VCaP (cell line): ENCODE results near the gene CDK8.
A peak's percentile ranks its signal among the peaks of the same experiment; 100 is the strongest.

ENCODE experiments used
- H3K27ac ChIP-seq: fragments of 450-650 bp; 2 replicates; pipeline ENCODE4 v1.5.1; 2017
- TF ChIP-seq, protein P1 (sequence below): fragments of 450-650 bp; conservative IDR thresholded peaks from 2 replicates; pipeline ENCODE4 v1.5.1; 2017; ENCODE audit warnings: mild to moderate bottlenecking, moderate library complexity

The CDK8 gene

DNA sequence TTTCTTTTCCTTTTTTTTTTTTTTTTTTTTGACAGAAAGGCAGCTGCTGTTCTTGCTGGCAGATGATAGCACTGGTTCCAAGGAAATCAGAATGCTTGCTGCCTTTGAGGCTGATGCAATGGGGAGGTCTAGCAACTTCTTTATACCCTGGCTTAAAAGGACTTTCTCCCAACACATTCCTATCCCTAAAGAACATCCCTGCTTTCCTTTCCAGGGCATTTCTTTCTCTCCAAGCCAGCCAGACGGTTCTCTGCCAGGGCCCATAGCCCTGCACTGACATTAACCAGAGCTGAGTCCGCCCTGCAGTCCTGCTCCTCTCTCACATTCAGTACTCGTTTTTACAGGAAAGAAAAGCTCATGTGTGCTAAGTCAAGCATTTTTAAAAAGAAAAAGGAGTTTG lies 169.7 kb downstream of the CDK8 start:
- no peak overlapping the region for H3K27ac ChIP-seq
- TF ChIP-seq, protein P1, sequence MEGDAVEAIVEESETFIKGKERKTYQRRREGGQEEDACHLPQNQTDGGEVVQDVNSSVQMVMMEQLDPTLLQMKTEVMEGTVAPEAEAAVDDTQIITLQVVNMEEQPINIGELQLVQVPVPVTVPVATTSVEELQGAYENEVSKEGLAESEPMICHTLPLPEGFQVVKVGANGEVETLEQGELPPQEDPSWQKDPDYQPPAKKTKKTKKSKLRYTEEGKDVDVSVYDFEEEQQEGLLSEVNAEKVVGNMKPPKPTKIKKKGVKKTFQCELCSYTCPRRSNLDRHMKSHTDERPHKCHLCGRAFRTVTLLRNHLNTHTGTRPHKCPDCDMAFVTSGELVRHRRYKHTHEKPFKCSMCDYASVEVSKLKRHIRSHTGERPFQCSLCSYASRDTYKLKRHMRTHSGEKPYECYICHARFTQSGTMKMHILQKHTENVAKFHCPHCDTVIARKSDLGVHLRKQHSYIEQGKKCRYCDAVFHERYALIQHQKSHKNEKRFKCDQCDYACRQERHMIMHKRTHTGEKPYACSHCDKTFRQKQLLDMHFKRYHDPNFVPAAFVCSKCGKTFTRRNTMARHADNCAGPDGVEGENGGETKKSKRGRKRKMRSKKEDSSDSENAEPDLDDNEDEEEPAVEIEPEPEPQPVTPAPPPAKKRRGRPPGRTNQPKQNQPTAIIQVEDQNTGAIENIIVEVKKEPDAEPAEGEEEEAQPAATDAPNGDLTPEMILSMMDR, result no peak

DNA sequence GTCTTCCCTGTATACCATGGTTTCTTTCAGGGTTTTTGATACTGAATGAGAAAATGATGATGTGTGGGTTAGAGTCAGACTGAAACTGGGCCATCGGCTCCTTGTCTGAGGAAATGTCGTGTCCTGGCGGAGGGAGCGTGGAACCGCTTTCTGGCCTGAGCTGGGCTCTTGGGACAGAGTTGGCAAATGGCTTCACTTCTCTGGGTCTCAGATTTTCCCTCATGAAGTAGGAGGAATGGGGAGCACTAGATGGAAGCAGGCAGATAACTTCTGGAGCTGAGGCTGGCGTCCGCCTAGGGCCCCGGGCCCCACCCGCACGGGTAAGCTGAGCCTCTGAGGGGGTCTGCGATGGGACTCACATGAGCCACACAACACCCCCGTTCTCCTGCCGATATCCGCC lies 170.3 kb downstream of the CDK8 start:
- TF ChIP-seq, protein P1, result no peak
- no peak overlapping the region for H3K27ac ChIP-seq

DNA sequence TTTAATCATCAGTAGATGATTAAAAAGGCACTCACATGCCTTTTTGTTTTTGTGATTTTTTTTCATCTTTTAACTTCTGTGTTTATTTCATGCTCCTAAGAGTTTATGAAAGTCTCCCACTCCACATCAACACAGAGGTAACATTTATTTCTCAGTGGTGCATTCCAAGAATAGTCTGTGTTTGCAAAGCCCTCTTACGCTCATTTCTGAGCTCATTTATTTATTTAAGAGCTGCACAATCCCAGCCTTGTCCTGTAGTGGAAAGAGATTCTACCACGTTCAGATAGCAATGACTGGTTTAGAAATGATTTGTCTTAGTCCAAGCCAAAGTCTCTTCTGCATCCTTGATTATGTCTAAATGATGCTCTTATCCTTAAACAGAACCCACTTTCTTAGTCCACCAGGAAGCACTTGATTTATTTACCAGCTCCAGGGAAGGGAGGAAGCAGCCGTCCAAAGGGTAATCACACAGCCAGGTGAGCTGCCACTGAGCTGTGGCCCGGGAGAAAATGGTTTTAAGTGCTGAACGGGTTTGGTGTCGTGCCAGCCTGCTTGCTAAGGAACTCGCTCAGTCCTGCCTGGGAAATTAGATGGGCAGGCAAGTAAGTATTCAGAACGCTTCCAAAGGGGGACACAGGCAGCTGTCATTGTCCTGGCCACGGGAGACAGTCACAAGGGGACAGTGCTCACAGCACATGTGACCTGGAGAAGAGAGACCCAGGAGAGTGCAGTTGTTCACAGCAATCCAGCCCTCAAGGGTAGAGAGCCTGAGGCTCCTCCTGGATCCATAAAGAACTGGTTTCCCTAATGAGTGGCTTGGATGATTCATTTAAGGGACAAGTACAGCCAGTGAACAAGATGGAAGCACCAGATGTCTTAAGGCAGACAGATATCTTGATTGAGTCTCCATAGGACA lies 171.8 kb downstream of the CDK8 start:
- H3K27ac ChIP-seq, result peak overlapping the region; percentile 63
- TF ChIP-seq, protein P1, result no peak

DNA sequence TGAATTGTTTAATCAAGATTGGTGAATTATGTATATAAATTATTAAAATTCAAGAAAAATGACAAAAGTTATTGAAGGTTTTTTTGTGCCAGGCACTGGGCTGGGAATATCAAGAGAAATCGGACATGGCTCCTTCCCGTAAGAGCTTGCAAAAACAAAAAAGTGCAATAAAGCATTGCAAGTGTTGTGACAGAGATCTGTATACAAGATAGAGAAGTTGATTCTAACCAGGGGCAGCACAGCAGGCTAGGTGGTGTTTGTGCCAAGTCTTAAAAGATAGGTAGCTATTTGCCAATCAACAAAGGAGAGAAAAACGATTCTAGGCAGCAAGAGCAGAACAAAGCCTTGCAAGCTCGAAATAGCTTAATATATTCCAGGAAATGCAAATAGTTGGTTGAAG lies 179.8 kb downstream of the CDK8 start:
- TF ChIP-seq, protein P1, result no peak
- no peak overlapping the region for H3K27ac ChIP-seq

DNA sequence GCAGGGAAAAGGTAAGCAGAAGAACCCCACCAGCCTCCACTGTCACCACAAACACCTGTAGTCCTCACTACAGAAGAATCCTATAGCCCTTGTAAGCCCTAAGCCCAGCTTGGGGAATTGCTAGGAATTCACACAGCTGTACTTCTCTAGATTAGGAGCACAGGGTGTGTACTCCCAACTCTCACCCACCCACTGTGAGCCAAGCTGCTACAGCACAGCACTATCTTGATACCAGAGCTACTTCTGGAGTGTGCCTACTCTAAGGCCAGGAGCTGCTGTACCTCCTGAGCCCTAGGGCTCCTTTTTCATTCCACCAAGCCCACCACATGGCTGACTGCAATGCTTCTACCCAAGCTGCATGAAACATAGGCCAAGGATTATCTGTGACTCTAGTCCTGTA lies 181.2 kb downstream of the CDK8 start:
- TF ChIP-seq, protein P1, result no peak
- H3K27ac ChIP-seq, result no peak overlapping the region

DNA sequence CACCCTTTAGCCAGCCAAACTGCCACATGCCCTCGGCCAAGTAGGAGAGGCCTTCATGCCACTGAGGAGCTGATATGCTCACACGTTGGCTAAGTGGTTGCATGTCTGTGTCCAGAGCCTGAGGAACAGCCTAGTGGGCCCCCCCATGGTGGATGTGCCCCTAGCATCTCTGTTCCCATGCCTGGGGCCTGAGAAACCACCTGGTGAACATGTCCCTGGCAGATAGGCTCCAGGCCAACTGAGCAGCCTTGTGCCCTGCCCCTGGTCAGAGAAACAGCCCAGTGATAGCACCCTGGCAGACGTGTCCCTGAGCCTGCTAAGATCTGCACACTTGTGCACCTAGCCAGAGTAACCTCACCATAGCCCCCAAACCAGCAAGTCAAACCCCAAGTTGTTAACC lies 181.7 kb downstream of the CDK8 start:
- TF ChIP-seq, protein P1, result no peak
- no peak overlapping the region for H3K27ac ChIP-seq

DNA sequence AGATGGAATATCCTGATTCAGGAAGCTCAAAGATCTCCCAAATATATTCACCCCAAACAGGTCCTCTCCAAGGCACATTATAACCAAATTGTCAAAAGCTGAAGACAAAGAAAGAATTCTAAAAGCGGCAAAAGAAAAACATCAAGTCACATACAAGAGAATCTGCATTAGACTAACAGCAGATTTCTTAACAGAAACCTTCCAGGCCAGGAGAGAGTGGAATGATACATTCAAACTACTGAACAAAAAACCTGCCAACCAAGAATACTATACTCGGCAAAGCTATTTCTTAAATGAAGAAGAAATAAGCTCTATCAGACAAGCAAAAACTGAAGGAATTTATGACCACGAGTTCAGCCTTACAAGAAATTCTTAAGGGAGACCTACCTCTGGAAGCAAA lies 183.0 kb downstream of the CDK8 start:
- TF ChIP-seq, protein P1, result no peak
- H3K27ac ChIP-seq, result no peak overlapping the region
